DOHH2 (cell line): ENCODE data around the gene WRAP73.
"Not testable (repeated sequence)": the region's sequence is repeated elsewhere in the genome, so short reads cannot be mapped to it uniquely, and the experiment has no call there.

Source experiments
- H3F3A ChIP-seq: fragments of 200-600 bp; sonication (generic), shearing (Covaris generic); 2 replicates; pipeline ENCODE4 v1.6.0; 2016; ENCODE audit warnings: antibody characterized with exemption, mild to moderate bottlenecking; ENCODE audit not compliant: control insufficient read depth, insufficient read depth
- H3K27ac ChIP-seq: fragments of 200-600 bp; sonication (generic); 2 replicates; pipeline ENCODE4 v1.5.1; 2014; ENCODE audit warnings: low read depth, mild to moderate bottlenecking, low read length, moderate library complexity
- H3K27me3 ChIP-seq: fragments of 200-600 bp; sonication (generic); 2 replicates; pipeline ENCODE4 v1.6.1; 2014; ENCODE audit warnings: mild to moderate bottlenecking, low read length, mixed read lengths; ENCODE audit not compliant: control insufficient read depth
- H3K36me3 ChIP-seq: fragments of 200-600 bp; sonication (generic); 2 replicates; pipeline ENCODE4 v1.6.1; 2014; ENCODE audit warnings: mild to moderate bottlenecking, low read length, moderate library complexity, mixed read lengths; ENCODE audit not compliant: control insufficient read depth
- H3K4me1 ChIP-seq: fragments of 200-600 bp; sonication (generic); 2 replicates; pipeline ENCODE4 v1.6.1; 2014; ENCODE audit warnings: mild to moderate bottlenecking, low read length, mixed read lengths; ENCODE audit not compliant: control insufficient read depth
- H3K4me2 ChIP-seq: fragments of 200-600 bp; sonication (generic); 2 replicates; pipeline ENCODE4 v1.6.0; 2014; ENCODE audit warnings: mild to moderate bottlenecking, low read length, moderate library complexity
- H3K4me3 ChIP-seq: fragments of 200-600 bp; sonication (generic); 2 replicates; pipeline ENCODE4 v1.5.1; 2014; ENCODE audit warnings: mild to moderate bottlenecking, low read length, mixed read lengths
- H3K79me2 ChIP-seq: fragments of 200-600 bp; sonication (generic); 2 replicates; pipeline ENCODE4 v1.6.1; 2014; ENCODE audit warnings: mild to moderate bottlenecking, low read length, mixed read lengths; ENCODE audit not compliant: control insufficient read depth
- H3K9me2 ChIP-seq: fragments of 200-600 bp; sonication (generic); replicated peaks from 2 replicates; pipeline ENCODE4 v1.6.1; 2014; ENCODE audit warnings: mild to moderate bottlenecking, low read length, mixed read lengths; ENCODE audit not compliant: control insufficient read depth
- H3K9me3 ChIP-seq: fragments of 200-600 bp; sonication (generic); 2 replicates; pipeline ENCODE4 v1.6.1; 2014; ENCODE audit warnings: antibody characterized with exemption, low read length, mixed read lengths; ENCODE audit not compliant: control insufficient read depth, insufficient read depth
- H4K20me1 ChIP-seq: fragments of 200-600 bp; sonication (generic); 2 replicates; pipeline ENCODE4 v1.6.0; 2014; ENCODE audit warnings: low read depth, mild to moderate bottlenecking, antibody characterized with exemption, low read length, moderate library complexity; ENCODE audit not compliant: control insufficient read depth, insufficient read depth
- EZH2phosphoT487 ChIP-seq: fragments of 200-600 bp; sonication (generic); IDR thresholded peaks from 2 replicates; pipeline ENCODE4 v1.6.1; 2017; ENCODE audit warnings: borderline replicate concordance, mild to moderate bottlenecking, antibody characterized with exemption, low read length, moderate library complexity, mixed read lengths
- TF ChIP-seq, protein P1 (sequence below): fragments of 200-600 bp; sonication (generic); IDR thresholded peaks from one replicate; pipeline ENCODE4 v1.5.1; 2014; ENCODE audit warnings: antibody characterized with exemption, mild to moderate bottlenecking, low read depth, low read length; ENCODE audit not compliant: poor library complexity, severe bottlenecking

Gene WRAP73

GRCh38 chr1:3586986-3587759 lies 62.7 kb downstream of the WRAP73 start:
- no peak overlapping the region for H3K27ac ChIP-seq

DNA sequence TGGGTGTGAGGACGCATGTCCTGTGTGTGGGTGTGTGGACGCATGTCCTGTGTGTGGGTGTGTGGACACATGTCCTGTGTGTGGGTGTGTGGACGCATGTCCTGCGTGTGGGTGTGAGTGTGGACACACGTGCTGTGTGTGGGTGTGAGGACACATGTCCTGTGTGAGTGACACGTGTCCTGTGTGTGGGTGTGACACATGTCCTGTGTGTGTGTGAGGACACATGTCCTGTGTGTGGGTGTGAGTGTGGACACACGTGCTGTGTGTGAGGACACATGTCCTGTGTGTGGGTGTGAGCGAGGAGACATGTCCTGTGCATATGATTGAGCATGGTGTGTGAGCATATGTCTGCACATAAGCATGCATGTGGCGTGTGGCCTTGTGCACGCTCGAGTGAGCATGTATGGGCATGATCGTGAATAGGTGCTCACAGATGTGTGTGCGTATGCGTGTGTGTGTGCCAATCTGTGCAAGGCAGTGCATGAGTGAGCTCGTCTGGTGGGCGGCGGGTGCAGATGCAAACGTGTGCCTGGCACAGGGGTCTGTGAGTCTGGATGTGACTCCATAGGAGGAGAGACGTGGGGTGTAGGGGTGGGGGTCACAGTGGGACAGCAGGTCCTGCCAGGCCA lies 63.8 kb downstream of the WRAP73 start:
- no peaks in the 10 kb centered on the region for H3K4me1 ChIP-seq
- H3K36me3 ChIP-seq, result no peaks in the 10 kb centered on the region
- no peaks in the 10 kb centered on the region for H3K79me2 ChIP-seq
- no peaks in the 10 kb centered on the region for H3K9me2 ChIP-seq
- H3K4me3 ChIP-seq, result no peak overlapping the region
- peaks cover 28% of the 10 kb centered on the region; the same call in 1 of the 2 replicates for H3K9me3 ChIP-seq
- TF ChIP-seq, protein P1, sequence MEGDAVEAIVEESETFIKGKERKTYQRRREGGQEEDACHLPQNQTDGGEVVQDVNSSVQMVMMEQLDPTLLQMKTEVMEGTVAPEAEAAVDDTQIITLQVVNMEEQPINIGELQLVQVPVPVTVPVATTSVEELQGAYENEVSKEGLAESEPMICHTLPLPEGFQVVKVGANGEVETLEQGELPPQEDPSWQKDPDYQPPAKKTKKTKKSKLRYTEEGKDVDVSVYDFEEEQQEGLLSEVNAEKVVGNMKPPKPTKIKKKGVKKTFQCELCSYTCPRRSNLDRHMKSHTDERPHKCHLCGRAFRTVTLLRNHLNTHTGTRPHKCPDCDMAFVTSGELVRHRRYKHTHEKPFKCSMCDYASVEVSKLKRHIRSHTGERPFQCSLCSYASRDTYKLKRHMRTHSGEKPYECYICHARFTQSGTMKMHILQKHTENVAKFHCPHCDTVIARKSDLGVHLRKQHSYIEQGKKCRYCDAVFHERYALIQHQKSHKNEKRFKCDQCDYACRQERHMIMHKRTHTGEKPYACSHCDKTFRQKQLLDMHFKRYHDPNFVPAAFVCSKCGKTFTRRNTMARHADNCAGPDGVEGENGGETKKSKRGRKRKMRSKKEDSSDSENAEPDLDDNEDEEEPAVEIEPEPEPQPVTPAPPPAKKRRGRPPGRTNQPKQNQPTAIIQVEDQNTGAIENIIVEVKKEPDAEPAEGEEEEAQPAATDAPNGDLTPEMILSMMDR, result no peak
- no peak for TF ChIP-seq EZH2phosphoT487
- H3K27me3 ChIP-seq, result no peaks in the 10 kb centered on the region
- no peak overlapping the region for H3K4me2 ChIP-seq
- no peaks in the 10 kb centered on the region for H4K20me1 ChIP-seq
- no peaks in the 10 kb centered on the region for H3F3A ChIP-seq
- no peak overlapping the region for H3K27ac ChIP-seq

More at GRCh38 chr1:3586986-3587759, 62.7 kb downstream of the WRAP73 start:
- H3K27me3 ChIP-seq, result no peaks in the 10 kb centered on the region
- H3K9me3 ChIP-seq, result peaks cover 28% of the 10 kb centered on the region; the same call in 1 of the 2 replicates
- no peak for TF ChIP-seq EZH2phosphoT487
- TF ChIP-seq, protein P1, result no peak
- H3K79me2 ChIP-seq, result no peaks in the 10 kb centered on the region
- no peak overlapping the region for H3K4me2 ChIP-seq
- H3K4me3 ChIP-seq, result no peak overlapping the region
- no peaks in the 10 kb centered on the region for H4K20me1 ChIP-seq
- H3F3A ChIP-seq, result no peaks in the 10 kb centered on the region
- H3K36me3 ChIP-seq, result no peaks in the 10 kb centered on the region
- no peaks in the 10 kb centered on the region for H3K4me1 ChIP-seq
- no peaks in the 10 kb centered on the region for H3K9me2 ChIP-seq

DNA sequence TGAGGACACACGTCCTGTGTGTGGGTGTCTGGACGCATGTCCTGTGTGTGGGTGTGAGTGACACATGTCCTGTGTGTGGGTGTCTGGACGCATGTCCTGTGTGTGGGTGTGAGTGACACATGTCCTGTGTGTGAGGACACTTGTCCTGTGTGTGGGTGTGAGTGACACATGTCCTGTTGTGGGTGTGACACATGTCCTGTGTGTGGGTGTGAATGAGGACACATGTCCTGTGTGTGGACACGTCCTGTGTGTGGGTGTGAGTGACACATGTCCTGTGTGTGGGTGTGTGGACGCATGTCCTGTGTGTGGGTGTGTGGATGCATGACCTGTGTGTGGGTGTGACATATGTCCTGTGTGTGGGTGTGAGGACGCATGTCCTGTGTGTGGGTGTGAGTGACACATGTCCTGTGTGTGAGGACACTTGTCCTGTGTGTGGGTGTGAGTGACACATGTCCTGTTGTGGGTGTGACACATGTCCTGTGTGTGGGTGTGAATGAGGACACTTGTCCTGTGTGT lies 64.5 kb downstream of the WRAP73 start:
- H3K9me2 ChIP-seq, H3K4me3 ChIP-seq, H3K27ac ChIP-seq, H3K4me1 ChIP-seq, H3K27me3 ChIP-seq, H3K79me2 ChIP-seq, H3F3A ChIP-seq, H3K4me2 ChIP-seq, H3K36me3 ChIP-seq, H4K20me1 ChIP-seq: not testable (repeated sequence)
- peaks cover 28% of the 10 kb centered on the region; the same call in 1 of the 2 replicates for H3K9me3 ChIP-seq

DNA sequence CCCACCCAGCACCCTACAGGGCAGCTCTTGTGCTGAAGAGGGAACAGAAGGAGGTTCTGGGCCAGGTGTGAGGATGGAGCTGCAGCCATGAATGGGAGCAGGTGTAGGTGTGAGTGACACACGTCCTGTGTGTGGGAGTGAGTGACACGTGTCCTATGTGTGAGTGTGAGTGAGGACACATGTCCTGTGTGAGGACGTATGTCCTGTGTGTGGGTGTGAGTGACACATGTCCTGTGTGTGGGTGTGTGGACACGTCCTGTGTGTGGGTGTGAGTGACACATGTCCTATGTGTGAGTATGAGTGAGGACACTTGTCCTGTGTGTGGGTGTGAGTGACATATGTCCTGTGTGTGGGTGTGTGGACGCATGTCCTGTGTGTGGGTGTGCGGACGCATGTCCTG lies 65.0 kb downstream of the WRAP73 start:
- Histone ChIP-seq H3K27me3 (no peaks in the 10 kb centered on the region), H3K36me3 (no peaks in the 10 kb centered on the region), H3K27ac (no peak overlapping the region), H3K4me1 (no peaks in the 10 kb centered on the region), H3K9me2 (no peaks in the 10 kb centered on the region), H3K4me2 (no peak overlapping the region), H3K79me2 (no peaks in the 10 kb centered on the region), H3F3A (no peaks in the 10 kb centered on the region), H3K9me3 (peaks cover 28% of the 10 kb centered on the region; the same call in 1 of the 2 replicates), H3K4me3 (no peak overlapping the region), H4K20me1 (no peaks in the 10 kb centered on the region)
- TF ChIP-seq, protein P1, result no peak
- TF ChIP-seq EZH2phosphoT487, result no peak

- H3K36me3 ChIP-seq, H3K27me3 ChIP-seq, H3K4me3 ChIP-seq, H3F3A ChIP-seq, H3K4me1 ChIP-seq, H3K9me2 ChIP-seq, H3K27ac ChIP-seq, H3K79me2 ChIP-seq, H4K20me1 ChIP-seq, H3K4me2 ChIP-seq: not testable (repeated sequence)
- H3K9me3 ChIP-seq, result peaks cover 28% of the 10 kb centered on the region; the same call in 1 of the 2 replicates
Measured at GRCh38 chr1:3583751-3584150, 66.2 kb downstream of the WRAP73 start.
